HCT116 (cell line): ENCODE measurements around the gene ESRRB. TPM values are rescaled to one million over a fixed set of nuclear protein-coding genes. Genes with fewer than 3 reads are reported as not detected.
A peak's percentile ranks its signal among the peaks of the same experiment; 100 is the strongest.

Experiments
- ATAC-seq: fragments of 200-7000 bp; cut with Tn5 transposase; 2 replicates; pipeline ENCODE4 v1.9.1; 2020; ENCODE audit warnings: mild to moderate bottlenecking, moderate library complexity
- BruUV-seq: library from RNA; stranded (reverse); fragments of 400-500 nt; replicated peaks from 2 replicates; lab custom pipeline; 2021; lab: Mats Ljungman, UMichigan
- CTCF ChIA-PET: fragments of 300-600 bp; sonication (Branson Sonifier 250); formaldehyde crosslinking; loops from one replicate; lab custom pipeline; 2021; ENCODE audit warnings: antibody characterized with exemption; lab: Charles Lee
- POLR2A ChIA-PET: fragments of 300-600, 350-600 bp; sonication (Branson Sonifier 250); formaldehyde crosslinking; loops from one replicate; lab custom pipeline; 2021; ENCODE audit warnings: antibody characterized with exemption; lab: Charles Lee
- RAD21 ChIA-PET, 2 experiments: fragments of 300-600 bp; sonication (Branson Sonifier 250); formaldehyde crosslinking; loops; one replicate each; lab custom pipeline; 2023; ENCODE audit warnings: low total read pairs in 2 of 2; ENCODE audit not compliant: uncharacterized antibody in 2 of 2, unreplicated experiment in 2 of 2, low non-redundant PET in 1 of 2; lab: Charles Lee
- DNase-seq: peaks from one replicate; pipeline ENCODE4 v3.0.0-alpha.2; 2010; ENCODE audit warnings: low read depth, low spot score
- H2AFZ ChIP-seq: fragments of 200-600 bp; shearing (Covaris generic), sonication (generic); 2 replicates; pipeline ENCODE4 v1.6.1; 2017; ENCODE audit warnings: low read depth, mixed run types, mixed read lengths, antibody characterized with exemption, low read length; ENCODE audit not compliant: poor library complexity, severe bottlenecking
- H3K27ac ChIP-seq: 2 replicates; pipeline ENCODE4 v1.5.1; 2012; ENCODE audit warnings: low read depth, low read length
- H3K27me3 ChIP-seq: fragments of 200-600 bp; sonication (generic); 2 replicates; pipeline ENCODE4 v1.6.1; 2016; ENCODE audit warnings: mixed run types, low read length, mixed read lengths; ENCODE audit not compliant: insufficient read depth
- H3K36me3 ChIP-seq, 2 experiments: fragments of 200-500 bp in 1 of 2; fragments of 200-600 bp in 1 of 2; sonication (Bioruptor generic) in 1 of 2; sonication (generic) in 1 of 2; 2 replicates each; pipeline versions ENCODE4 v1.5.1 to v1.6.1; 2014 to 2016; ENCODE audit warnings: low read length in 2 of 2, inconsistent platforms in 1 of 2, mixed read lengths in 1 of 2, mixed run types in 1 of 2; ENCODE audit not compliant: insufficient read depth in 2 of 2, control insufficient read depth in 1 of 2
- H3K4me1 ChIP-seq, 2 experiments: fragments of 200-600 bp in 1 of 2; sonication (generic) in 1 of 2; 2 replicates each; pipeline versions ENCODE4 v1.5.1 to v1.6.1; 2012 to 2017; ENCODE audit warnings: low read length in 2 of 2, inconsistent platforms in 1 of 2, mild to moderate bottlenecking in 1 of 2, mixed read lengths in 1 of 2, mixed run types in 1 of 2, moderate library complexity in 1 of 2; ENCODE audit not compliant: insufficient read depth in 2 of 2, control insufficient read depth in 1 of 2
- H3K4me2 ChIP-seq: fragments of 200-600 bp; sonication (generic); 2 replicates; pipeline ENCODE4 v1.6.1; 2017; ENCODE audit warnings: mixed run types, low read length, mixed read lengths
- H3K4me3 ChIP-seq, 2 experiments: fragments of 200-600 bp in 1 of 2; sonication (generic) in 1 of 2; replicated peaks in 1 of 2; 2 replicates each; pipeline ENCODE4 v1.5.1; 2011 to 2016; ENCODE audit warnings: low read length in 2 of 2, control low read depth in 1 of 2, low read depth in 1 of 2, mild to moderate bottlenecking in 1 of 2, mixed read lengths in 1 of 2, mixed run types in 1 of 2
- H3K79me2 ChIP-seq: fragments of 200-600 bp; sonication (generic); 2 replicates; pipeline ENCODE4 v1.6.1; 2017; ENCODE audit warnings: mild to moderate bottlenecking, mixed run types, low read length, moderate library complexity, mixed read lengths; ENCODE audit not compliant: insufficient read depth
- H3K9ac ChIP-seq: fragments of 200-600 bp; sonication (generic); 2 replicates; pipeline ENCODE4 v1.6.1; 2016; ENCODE audit warnings: low read length, mixed read lengths
- H3K9me2 ChIP-seq: fragments of 200-600 bp; sonication (generic), shearing (Covaris generic); 2 replicates; pipeline ENCODE4 v1.6.1; 2017; ENCODE audit warnings: mixed run types, mild to moderate bottlenecking, moderate library complexity; ENCODE audit not compliant: insufficient read depth
- H3K9me3 ChIP-seq, 2 experiments: fragments of 200-500 bp in 1 of 2; fragments of 200-600 bp in 1 of 2; sonication (Bioruptor generic) in 1 of 2; sonication (generic) in 1 of 2; 2 replicates each; pipeline ENCODE4 v1.6.1; 2014 to 2017; ENCODE audit warnings: low read length in 2 of 2, mixed read lengths in 2 of 2, inconsistent platforms in 1 of 2, low read depth in 1 of 2, mild to moderate bottlenecking in 1 of 2, mixed run types in 1 of 2, moderate library complexity in 1 of 2; ENCODE audit not compliant: control insufficient read depth in 1 of 2, insufficient read depth in 1 of 2
- H4K20me1 ChIP-seq: fragments of 200-600 bp; sonication (generic), shearing (Covaris generic); 2 replicates; pipeline ENCODE4 v1.6.1; 2017; ENCODE audit warnings: mixed run types, mild to moderate bottlenecking, moderate library complexity; ENCODE audit not compliant: insufficient read depth
- CBX3 ChIP-seq: IDR thresholded peaks from 2 replicates; pipeline ENCODE4 v1.6.1; 2012; ENCODE audit warnings: low read depth
- CTCF ChIP-seq, 3 experiments: fragments of 200-600 bp in 1 of 3; sonication (generic) in 1 of 3; IDR thresholded peaks in 2 of 3; conservative IDR thresholded peaks in 1 of 3; 2 replicates each; pipeline ENCODE4 v1.5.1; 2012 to 2017; ENCODE audit warnings: low read depth in 2 of 3, low read length in 2 of 3, antibody characterized with exemption in 1 of 3, borderline replicate concordance in 1 of 3, control low read depth in 1 of 3, mild to moderate bottlenecking in 1 of 3, mixed read lengths in 1 of 3, mixed run types in 1 of 3, moderate library complexity in 1 of 3; ENCODE audit not compliant: insufficient read depth in 1 of 3
- ELF1 ChIP-seq: IDR thresholded peaks from 2 replicates; pipeline ENCODE4 v1.6.1; 2012; ENCODE audit warnings: low read depth, borderline replicate concordance
- EZH2 ChIP-seq: fragments of 200-600 bp; sonication (generic); IDR thresholded peaks from 2 replicates; pipeline ENCODE4 v1.6.1; 2017; ENCODE audit warnings: antibody characterized with exemption, mixed run types
- EZH2phosphoT487 ChIP-seq: fragments of 200-600 bp; IDR thresholded peaks from 2 replicates; pipeline ENCODE4 v1.6.1; 2018; ENCODE audit warnings: antibody characterized with exemption, borderline replicate concordance
- FOSL1 ChIP-seq: IDR thresholded peaks from 2 replicates; pipeline ENCODE4 v1.6.1; 2012; ENCODE audit warnings: low read depth
- POLR2AphosphoS5 ChIP-seq: IDR thresholded peaks from 2 replicates; pipeline ENCODE4 v1.6.1; 2011; ENCODE audit warnings: mild to moderate bottlenecking, low read depth, low read length, moderate library complexity
- RAD21 ChIP-seq: IDR thresholded peaks from 2 replicates; pipeline ENCODE4 v1.6.1; 2012; ENCODE audit warnings: low read depth, mild to moderate bottlenecking
- SIN3A ChIP-seq: IDR thresholded peaks from 2 replicates; pipeline ENCODE4 v1.6.1; 2012; ENCODE audit warnings: low read depth
- SP1 ChIP-seq: IDR thresholded peaks from 2 replicates; pipeline ENCODE4 v1.6.1; 2012; ENCODE audit warnings: low read depth
- ZFX ChIP-seq: fragments of 450-650 bp; IDR thresholded peaks from 2 replicates; pipeline ENCODE4 v1.6.1; 2017
- ZNF274 ChIP-seq: fragments of 200-500 bp; sonication (Bioruptor generic); IDR thresholded peaks from 2 replicates; pipeline ENCODE4 v1.6.1; 2014; ENCODE audit warnings: mild to moderate bottlenecking, low read depth, low read length, inconsistent platforms
- intact Hi-C: fragments of 100-400 bp; cut with micrococcal nuclease; formaldehyde crosslinking; loops from 2 replicates; pipeline ENCODE4 v1.10.0; 2022
- total RNA-seq: library from RNA; stranded (reverse); gene quantifications from one replicate; pipeline ENCODE4 v1.2.1, GENCODE V29; 2021; ENCODE audit not compliant: unreplicated experiment

The ESRRB gene
- total RNA-seq, 1 experiment from 2014 or later: 1.9 TPM

DNA sequence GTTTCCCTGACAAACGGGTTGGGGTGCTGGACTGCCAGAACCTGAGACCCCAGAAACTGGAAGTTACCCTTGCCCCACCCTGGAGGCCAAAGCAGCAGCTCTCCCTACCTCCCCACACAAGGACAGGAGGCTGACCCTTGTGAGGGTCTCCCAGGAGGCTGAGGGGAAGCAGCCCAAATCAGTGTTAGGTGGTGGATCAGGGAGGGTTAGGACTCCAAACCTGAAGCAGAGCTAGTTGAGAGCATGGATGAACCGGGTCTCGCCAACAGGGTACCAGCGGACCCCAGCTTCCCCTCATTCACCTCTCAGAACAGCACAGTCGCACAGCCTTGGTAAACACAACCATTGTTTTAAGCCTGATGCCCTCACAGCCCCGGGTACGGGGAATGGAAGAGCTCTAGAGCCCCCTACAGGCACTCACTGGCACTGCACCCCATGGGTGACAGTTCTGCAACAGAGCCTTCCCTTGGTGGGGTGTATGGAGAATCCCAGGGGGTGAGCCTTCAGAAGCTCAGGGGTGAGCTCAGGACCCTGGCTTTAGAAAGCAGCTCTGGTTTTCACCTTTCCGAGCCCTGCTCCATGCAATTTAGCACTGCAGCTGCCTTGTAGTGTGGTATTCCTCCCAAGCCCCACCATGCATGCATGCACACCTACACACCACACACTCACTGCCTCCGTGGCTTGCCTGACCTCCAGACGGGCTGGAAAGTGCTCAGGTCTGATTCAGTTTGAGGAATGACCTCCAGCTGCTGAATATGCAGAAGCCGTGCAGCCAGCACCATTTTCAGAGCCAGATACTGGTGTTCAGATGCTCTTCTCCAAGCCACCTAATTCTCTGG lies 11.2 kb downstream of the ESRRB start:
- ChIA-PET CTCF (interaction anchor here (0.8 to 2.7 kb wide), 12 partner anchors 9 to 810 kb away, joined by 3 to 33 read pairs (median 6); partner anchors contain the start of genes ESRRB, GPATCH2L and TGFB3), POLR2A (no interaction called here), RAD21 (interaction anchor here (0.6 to 1.1 kb wide), 6 partner anchors 205 to 679 kb away, joined by 3 to 4 read pairs (median 4); no protein-coding TSS in a partner anchor)
- H3K36me3 ChIP-seq: no peaks in the 10 kb centered on the region
- H3K9me3 ChIP-seq: no peaks in the 10 kb centered on the region
- DNase-seq (peak; percentile 37), ATAC-seq (peak; percentile 99)
- H3K79me2 ChIP-seq: no peaks in the 10 kb centered on the region
- BruUV-seq: no TSS peak
- intact Hi-C loops: loop anchor here (1.0 to 5.0 kb wide), 4 partner anchors 260 to 676 kb away; partner anchors contain the start of gene IFT43
- no peak overlapping the region for H3K4me2 ChIP-seq
- H4K20me1 ChIP-seq: no peaks in the 10 kb centered on the region
- TF ChIP-seq CTCF (IDR thresholded peaks at IDR 0.05 in 2 of 3, conservative IDR thresholded peaks at IDR 0.05 in 1 of 3; ENCODE audit: borderline replicate concordance in 1 of 3, insufficient read depth in 1 of 3, low read depth in 2 of 3, low read length in 2 of 3): peak; percentile 74 to 100 (median 98); a peak in 5 of 6 replicates
- peak; percentile 93 for TF ChIP-seq RAD21
- no peak for TF ChIP-seq ELF1
- no peaks in the 10 kb centered on the region for H3K9me2 ChIP-seq
- H2AFZ ChIP-seq: no peak overlapping the region
- no peak overlapping the region for H3K9ac ChIP-seq
- H3K4me3 ChIP-seq: no peak overlapping the region
- H3K27ac ChIP-seq: no peak overlapping the region
- peaks cover 39% of the 10 kb centered on the region for H3K27me3 ChIP-seq
- H3K4me1 ChIP-seq: peaks cover 0 to 3% of the 10 kb centered on the region in 2 experiments; a peak in 1 of 4 replicates

- Histone ChIP-seq H4K20me1 (no peaks in the 10 kb centered on the region), H2AFZ (no peak overlapping the region), H3K4me1 (peaks cover 0 to 3% of the 10 kb centered on the region in 2 experiments; a peak in 1 of 4 replicates), H3K4me2 (no peak overlapping the region), H3K36me3 (no peaks in the 10 kb centered on the region), H3K4me3 (no peak overlapping the region), H3K79me2 (no peaks in the 10 kb centered on the region), H3K27me3 (peaks cover 12% of the 10 kb centered on the region), H3K9ac (no peak overlapping the region), H3K9me3 (no peaks in the 10 kb centered on the region), H3K9me2 (no peaks in the 10 kb centered on the region), H3K27ac (no peak overlapping the region)
- no TSS peak for BruUV-seq
- DNase-seq (no peak), ATAC-seq (no peak)
- POLR2A ChIA-PET: no interaction called here
- RAD21 ChIA-PET: no interaction called here
- intact Hi-C loops: loop anchor here (5.0 kb wide), 2 partner anchors 257 to 403 kb away; partner anchors contain the start of gene IFT43
- CTCF ChIA-PET: interaction anchor here (1.0 to 2.0 kb wide), 2 partner anchors 339 to 681 kb away, joined by 3 to 9 read pairs; no protein-coding TSS in a partner anchor
- no peak for TF ChIP-seq POLR2AphosphoS5
- TF ChIP-seq FOSL1: no peak
- no peak for TF ChIP-seq SIN3A
- no peak for TF ChIP-seq EZH2phosphoT487
- no peak for TF ChIP-seq SP1
- no peak for TF ChIP-seq ZNF274
- TF ChIP-seq CBX3: no peak
- no peak for TF ChIP-seq EZH2
- no peak for TF ChIP-seq ZFX
- no peak for TF ChIP-seq CTCF (IDR thresholded peaks at IDR 0.05 in 2 of 3, conservative IDR thresholded peaks at IDR 0.05 in 1 of 3; ENCODE audit: borderline replicate concordance in 1 of 3, insufficient read depth in 1 of 3, low read depth in 2 of 3, low read length in 2 of 3)
Measured at GRCh38 chr14:76389841-76390240, 13.9 kb downstream of the ESRRB start.
